Activated T-cell treated with anti-CD3 and anti-CD28 coated beads, Interleukin-2, amount 50 U/mL, for 72 hours (primary cell): ENCODE measurements around the gene FGF1. TPM values are rescaled to one million over a fixed set of nuclear protein-coding genes. Genes with fewer than 3 reads are reported as not detected.

ENCODE experiments used
- ATAC-seq, 2 donors: fragments of 150-1000 bp; cut with Tn5 transposase; replicated peaks in 1 of 2; 2 replicates each; pipeline ENCODE4 v1.10.0; 2021; ENCODE audit warnings: moderate library complexity in 2 of 2, mild to moderate bottlenecking in 1 of 2
- DNase-seq, 2 donors: peaks; one replicate each; pipeline ENCODE4 v3.0.0; 2021 to 2022; ENCODE audit warnings: mixed read lengths in 1 of 2
- H3K27ac Mint-ChIP-seq: one replicate; pipeline ENCODE4 v1.8.0; 2022; ENCODE audit warnings: mild to moderate bottlenecking, moderate library complexity, mixed read lengths
- H3K27me3 Mint-ChIP-seq: one replicate; pipeline ENCODE4 v1.8.0; 2022; ENCODE audit warnings: low read depth, mixed read lengths
- H3K36me3 Mint-ChIP-seq, 2 donors: one replicate each; pipeline ENCODE4 v1.8.0; 2022; ENCODE audit warnings: mixed read lengths in 2 of 2, mild to moderate bottlenecking in 1 of 2; ENCODE audit not compliant: insufficient read depth in 2 of 2
- H3K4me1 Mint-ChIP-seq: one replicate; pipeline ENCODE4 v1.8.0; 2022; ENCODE audit warnings: low read depth, mixed read lengths
- H3K4me3 Mint-ChIP-seq, 2 donors: one replicate each; pipeline ENCODE4 v1.8.0; 2022; ENCODE audit warnings: mild to moderate bottlenecking in 2 of 2, mixed read lengths in 2 of 2, moderate library complexity in 2 of 2
- H3K9me3 Mint-ChIP-seq, 2 donors: one replicate each; pipeline ENCODE4 v1.8.0; 2022; ENCODE audit warnings: mixed read lengths in 2 of 2
- total RNA-seq, 2 donors: library from RNA; stranded (reverse); gene quantifications; one replicate each; pipeline ENCODE4 v1.2.3, GENCODE V29; 2022

FGF1 gene
- total RNA-seq, 2 donors from 2014 or later = not detected

DNA sequence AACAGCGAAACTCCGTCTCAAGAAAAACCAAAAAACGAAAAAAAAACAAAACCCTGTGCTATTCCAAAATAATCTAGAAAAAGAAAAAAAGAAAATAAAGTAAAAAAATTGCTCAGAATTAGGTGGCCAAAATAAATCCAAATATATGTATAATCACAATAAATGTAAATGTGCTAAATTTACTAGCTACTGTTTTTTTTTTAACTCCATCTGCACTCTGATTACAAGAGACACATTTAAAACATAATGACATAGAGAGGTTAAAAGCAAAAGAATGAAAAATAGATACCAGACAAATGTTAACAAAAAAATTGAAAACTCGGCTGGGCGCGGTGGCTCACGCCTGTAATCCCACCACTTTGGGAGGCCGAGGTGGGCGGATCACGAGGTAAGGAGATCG is 66.1 kb downstream of the FGF1 start:
- Mint-ChIP-seq H3K4me1 (peaks cover 17% of the 10 kb centered on the region), H3K4me3 (no peak overlapping the region), H3K9me3 (no peaks in the 10 kb centered on the region), H3K36me3 (no peaks in the 10 kb centered on the region), H3K27me3 (peaks cover 19% of the 10 kb centered on the region), H3K27ac (no peak overlapping the region)
- ATAC-seq (no peak), DNase-seq (no peak)

DNA sequence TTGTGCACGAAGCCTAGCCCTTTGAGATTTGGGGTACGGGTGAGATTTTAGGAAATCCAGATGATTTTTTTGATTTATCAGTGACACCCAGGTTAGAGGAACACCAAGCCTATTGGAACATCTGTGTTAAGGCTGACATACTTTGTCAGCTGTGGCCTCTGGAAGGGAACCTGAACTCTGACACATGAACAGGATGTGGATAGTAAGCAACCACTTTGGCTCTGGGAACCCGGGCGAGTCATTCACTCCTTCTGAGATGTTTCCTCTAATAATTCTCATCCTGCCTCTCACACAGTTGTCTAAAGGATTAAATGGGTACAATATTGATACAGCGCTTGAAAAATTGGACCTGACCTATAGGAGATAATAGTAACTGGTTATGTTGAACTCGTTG is 67.8 kb downstream of the FGF1 start:
- peak overlapping the region; percentile 32 to 66 for H3K4me3 Mint-ChIP-seq
- H3K27ac Mint-ChIP-seq = peak overlapping the region; percentile 55
- H3K9me3 Mint-ChIP-seq = no peaks in the 10 kb centered on the region
- ATAC-seq (peak; percentile 59 to 70), DNase-seq (peak; percentile 53 to 56)
- peaks cover 19% of the 10 kb centered on the region for H3K27me3 Mint-ChIP-seq
- H3K36me3 Mint-ChIP-seq = no peaks in the 10 kb centered on the region
- H3K4me1 Mint-ChIP-seq = peaks cover 17% of the 10 kb centered on the region

DNA sequence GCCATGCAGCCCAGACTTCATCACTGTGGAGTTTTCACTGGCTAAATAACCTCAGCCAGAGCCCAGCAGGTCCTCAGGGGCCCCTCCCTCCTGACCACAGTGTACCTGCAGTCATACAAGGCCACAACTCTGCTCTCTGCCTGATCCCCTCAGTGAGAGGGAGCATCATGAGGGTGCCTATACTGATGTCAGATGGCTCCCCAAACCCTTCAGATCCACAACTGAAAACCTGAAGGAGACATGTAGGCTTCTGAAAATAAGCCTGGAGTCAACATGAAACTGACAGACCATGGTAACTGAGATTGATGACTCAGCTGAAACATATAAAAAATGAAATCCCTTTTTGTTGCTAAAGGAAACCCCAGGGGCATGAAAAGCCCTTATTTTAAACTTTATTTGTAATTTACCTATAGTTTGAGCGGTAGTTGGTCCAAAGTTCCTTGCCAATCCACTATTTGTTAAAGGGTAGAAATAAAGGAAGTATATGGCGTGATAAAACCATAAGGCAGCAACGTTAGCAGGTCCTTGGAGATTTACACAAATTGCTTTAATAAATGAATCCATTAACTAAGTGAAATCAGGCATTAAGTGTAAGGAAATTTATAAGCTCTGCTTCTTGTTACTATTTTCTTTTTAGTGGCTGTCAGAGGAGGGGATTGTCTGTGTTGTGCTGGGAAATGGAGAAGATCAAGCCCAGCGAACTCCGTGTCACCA is 68.3 kb downstream of the FGF1 start:
- H3K27me3 Mint-ChIP-seq = peaks cover 23% of the 10 kb centered on the region
- DNase-seq = peak; percentile 33 to 52
- peaks cover 17% of the 10 kb centered on the region for H3K4me1 Mint-ChIP-seq
- no peaks in the 10 kb centered on the region for H3K36me3 Mint-ChIP-seq
- peak overlapping the region; percentile 32 to 66 for H3K4me3 Mint-ChIP-seq
- H3K27ac Mint-ChIP-seq = peak overlapping the region; percentile 55
- no peaks in the 10 kb centered on the region for H3K9me3 Mint-ChIP-seq
- ATAC-seq = peak; percentile 93 to 96

DNA sequence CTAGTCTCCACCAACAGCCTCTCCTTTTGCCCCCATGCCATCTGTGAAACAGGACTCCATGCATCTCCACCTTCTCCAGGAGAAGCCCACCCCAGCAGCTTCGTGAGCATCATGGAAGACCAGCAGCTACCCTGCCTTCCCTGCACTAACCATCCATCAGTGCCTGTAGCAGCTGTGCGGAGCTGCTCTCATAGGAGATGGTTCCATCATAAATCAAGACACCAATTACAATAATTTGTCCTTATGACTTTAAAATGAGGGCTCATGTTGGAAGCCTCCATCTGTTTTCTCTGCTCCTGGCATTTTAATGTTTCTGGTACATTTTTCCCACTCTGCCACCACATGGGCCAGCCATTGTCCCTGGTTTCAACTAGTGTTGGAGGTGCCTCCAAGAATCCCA is 69.9 kb downstream of the FGF1 start:
- DNase-seq (no peak), ATAC-seq (no peak)
- Mint-ChIP-seq H3K27ac (no peak overlapping the region), H3K27me3 (peaks cover 27% of the 10 kb centered on the region), H3K4me1 (peaks cover 17% of the 10 kb centered on the region), H3K4me3 (no peak overlapping the region), H3K36me3 (no peaks in the 10 kb centered on the region), H3K9me3 (no peaks in the 10 kb centered on the region)

DNA sequence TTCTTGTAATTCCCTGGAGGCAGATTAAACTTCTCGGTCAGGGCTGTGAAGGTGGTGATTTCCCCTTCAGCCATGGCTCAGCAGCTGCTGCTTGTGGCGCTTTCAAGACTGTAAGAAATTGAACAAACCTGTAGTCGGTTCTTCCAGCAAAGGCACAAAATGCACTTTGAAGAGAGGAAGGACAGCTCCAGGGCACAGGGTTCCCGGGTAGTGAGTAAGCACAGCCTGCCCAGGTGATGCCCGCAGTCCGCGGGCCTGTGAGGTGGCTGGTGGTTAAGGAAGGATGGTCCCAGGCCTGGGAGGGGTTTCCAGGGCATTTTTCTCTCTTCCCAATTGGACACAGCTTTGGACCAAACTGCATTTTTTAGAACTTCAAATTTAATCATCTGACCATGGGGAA is 71.8 kb downstream of the FGF1 start:
- H3K27ac Mint-ChIP-seq = no peak overlapping the region
- H3K9me3 Mint-ChIP-seq = no peaks in the 10 kb centered on the region
- H3K27me3 Mint-ChIP-seq = peaks cover 28% of the 10 kb centered on the region
- H3K4me3 Mint-ChIP-seq = no peak overlapping the region
- peaks cover 17% of the 10 kb centered on the region for H3K4me1 Mint-ChIP-seq
- H3K36me3 Mint-ChIP-seq = no peaks in the 10 kb centered on the region
- DNase-seq = no peak
- no peak for ATAC-seq

DNA sequence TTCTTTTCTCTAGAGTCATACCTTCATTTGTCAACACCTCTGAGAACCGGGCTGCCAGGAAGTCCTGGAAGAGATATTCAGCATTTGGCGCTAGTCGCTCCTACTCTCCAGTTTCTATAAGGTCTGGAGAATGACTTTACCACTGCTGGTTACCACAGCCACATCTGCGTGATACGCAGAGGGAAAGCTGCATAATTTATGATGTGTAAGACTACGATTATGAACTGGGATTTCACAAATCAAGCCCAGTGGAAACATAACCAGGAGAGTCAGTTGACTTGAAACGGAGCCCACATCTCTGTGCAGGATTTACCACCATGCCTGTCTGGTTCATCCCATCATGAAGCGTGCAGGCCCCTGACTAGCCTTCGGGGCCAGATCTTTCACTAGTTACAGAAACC is 72.6 kb downstream of the FGF1 start:
- Mint-ChIP-seq H3K4me1 (peaks cover 15% of the 10 kb centered on the region), H3K27me3 (peaks cover 28% of the 10 kb centered on the region), H3K9me3 (no peaks in the 10 kb centered on the region), H3K4me3 (no peak overlapping the region), H3K27ac (no peak overlapping the region), H3K36me3 (no peaks in the 10 kb centered on the region)
- DNase-seq = no peak
- no peak for ATAC-seq

DNA sequence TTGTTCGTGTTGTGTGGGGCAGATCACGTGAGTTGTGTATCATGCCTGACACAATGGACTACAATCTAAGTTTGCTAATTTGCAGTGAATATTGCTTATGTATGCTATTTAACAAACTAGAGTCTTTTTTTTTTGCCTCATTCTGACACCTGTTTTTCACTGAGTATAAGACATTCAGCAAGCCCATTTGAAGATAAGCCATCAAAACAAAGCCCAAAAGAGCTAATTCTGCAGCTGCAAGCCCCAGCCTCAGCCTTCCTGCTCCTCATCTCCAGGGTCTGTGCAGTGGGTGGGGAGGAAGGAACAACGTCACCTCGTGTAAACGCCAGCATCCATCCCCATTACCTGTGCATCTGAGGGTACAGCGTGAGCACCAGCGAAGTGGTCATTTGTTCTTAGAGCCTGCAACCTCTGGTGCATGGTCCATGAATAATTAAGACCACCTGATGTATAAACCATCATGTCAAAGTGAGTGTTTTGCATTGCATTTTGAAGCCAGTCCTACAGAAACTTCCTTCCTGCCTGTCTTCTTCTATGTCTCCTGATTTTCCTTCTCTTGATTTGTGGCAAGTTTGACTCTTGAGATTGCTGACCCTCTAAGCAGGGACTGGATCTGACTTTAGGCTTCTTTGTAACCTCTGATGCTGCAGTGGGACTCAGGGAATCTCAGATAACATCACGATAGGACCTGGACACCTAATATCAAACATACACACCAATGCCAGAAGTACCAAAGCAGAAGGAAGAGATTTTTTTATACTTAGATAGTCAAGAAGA is 73.2 kb downstream of the FGF1 start:
- ATAC-seq (no peak), DNase-seq (no peak)
- no peaks in the 10 kb centered on the region for H3K9me3 Mint-ChIP-seq
- H3K27ac Mint-ChIP-seq = no peak overlapping the region
- H3K36me3 Mint-ChIP-seq = no peaks in the 10 kb centered on the region
- H3K4me1 Mint-ChIP-seq = peaks cover 9% of the 10 kb centered on the region
- peaks cover 28% of the 10 kb centered on the region for H3K27me3 Mint-ChIP-seq
- no peak overlapping the region for H3K4me3 Mint-ChIP-seq

DNA sequence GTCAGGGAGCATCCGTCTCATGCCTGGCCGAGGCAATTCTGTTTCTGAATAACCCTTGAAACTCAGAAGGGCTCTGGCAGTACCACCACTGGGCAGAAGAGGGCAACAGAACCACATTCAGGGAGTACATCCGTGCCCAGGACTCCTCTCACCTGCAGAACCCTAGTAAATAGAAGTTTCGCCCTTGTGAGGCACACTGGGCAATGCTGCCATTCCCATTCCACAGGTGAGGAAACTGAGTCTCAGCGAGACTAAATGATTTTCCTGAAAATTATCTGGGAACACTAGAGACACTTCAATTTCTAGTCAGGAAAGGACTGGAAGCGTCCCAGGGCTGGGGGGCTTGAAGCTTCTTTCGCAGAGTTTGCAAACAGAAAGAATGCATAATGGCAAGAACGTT is 74.7 kb downstream of the FGF1 start:
- Mint-ChIP-seq H3K27ac (no peak overlapping the region), H3K4me3 (no peak overlapping the region), H3K36me3 (no peaks in the 10 kb centered on the region), H3K4me1 (no peaks in the 10 kb centered on the region), H3K9me3 (no peaks in the 10 kb centered on the region), H3K27me3 (peaks cover 22% of the 10 kb centered on the region)
- ATAC-seq (peak; percentile 87 to 88), DNase-seq (peak; percentile 73 to 77)

DNA sequence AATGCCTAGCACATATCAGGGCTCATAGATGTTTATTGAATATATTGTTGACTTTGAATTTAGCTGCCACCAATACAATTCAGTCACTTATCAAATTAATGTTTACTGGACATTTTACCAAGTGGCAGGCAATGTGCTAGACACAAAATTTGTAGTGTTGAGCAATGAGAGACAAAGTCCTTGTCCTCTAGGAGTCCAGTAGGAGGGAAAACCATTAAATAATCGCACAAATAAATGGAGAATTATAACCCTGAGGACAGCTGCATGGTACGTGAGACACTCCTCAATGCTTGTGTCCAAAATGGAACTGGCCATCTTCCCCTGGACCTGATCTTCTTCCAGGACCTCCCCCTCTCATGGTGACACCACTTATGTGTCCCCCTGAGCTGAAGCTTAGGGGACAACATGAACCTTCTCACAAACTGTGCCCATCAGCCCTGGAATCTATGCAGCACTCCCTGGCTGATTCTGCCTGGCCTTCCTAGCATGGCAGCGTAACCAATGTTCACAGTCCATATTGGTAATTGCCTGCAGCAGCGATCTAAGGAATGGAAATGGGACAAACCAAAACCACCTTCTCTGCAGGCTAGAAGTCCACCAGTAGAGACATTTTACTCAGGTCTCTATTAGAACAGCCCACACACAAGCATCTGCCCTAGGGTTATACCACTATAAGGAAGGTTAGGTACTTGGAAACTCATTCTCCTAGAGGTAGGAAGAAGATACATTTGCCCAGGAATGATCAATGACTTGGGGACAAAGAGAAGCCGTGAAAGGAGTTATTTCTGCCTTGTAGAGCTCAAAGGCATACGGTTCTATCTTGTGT is 75.5 kb downstream of the FGF1 start:
- no peak for ATAC-seq
- Mint-ChIP-seq H3K4me3 (no peak overlapping the region), H3K4me1 (no peaks in the 10 kb centered on the region), H3K36me3 (no peaks in the 10 kb centered on the region), H3K9me3 (no peaks in the 10 kb centered on the region), H3K27me3 (peaks cover 28% of the 10 kb centered on the region), H3K27ac (no peak overlapping the region)
- DNase-seq = no peak

DNA sequence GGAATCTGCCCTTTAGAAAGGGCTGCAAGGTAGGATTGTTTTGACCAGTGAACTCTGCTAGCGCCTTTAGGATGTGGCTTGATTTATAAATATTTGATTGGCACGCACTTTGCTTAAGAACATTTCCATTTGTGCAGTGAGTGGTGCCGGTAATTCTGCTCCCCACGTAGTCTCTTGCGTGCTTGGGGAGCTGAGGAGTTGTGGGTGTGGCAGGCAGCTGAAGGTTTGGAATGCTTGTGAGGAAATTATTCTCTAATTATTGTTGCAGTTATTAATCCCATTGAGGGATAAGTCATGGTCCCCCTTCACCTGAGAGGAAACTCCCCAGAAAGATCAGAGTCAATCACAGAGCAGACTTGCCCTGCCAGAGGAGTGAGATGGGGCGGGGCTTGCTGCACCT is 76.7 kb downstream of the FGF1 start:
- Mint-ChIP-seq H3K36me3 (no peaks in the 10 kb centered on the region), H3K27ac (no peak overlapping the region), H3K9me3 (no peaks in the 10 kb centered on the region), H3K4me3 (no peak overlapping the region), H3K27me3 (peaks cover 29% of the 10 kb centered on the region), H3K4me1 (no peaks in the 10 kb centered on the region)
- DNase-seq = no peak
- no peak for ATAC-seq

DNA sequence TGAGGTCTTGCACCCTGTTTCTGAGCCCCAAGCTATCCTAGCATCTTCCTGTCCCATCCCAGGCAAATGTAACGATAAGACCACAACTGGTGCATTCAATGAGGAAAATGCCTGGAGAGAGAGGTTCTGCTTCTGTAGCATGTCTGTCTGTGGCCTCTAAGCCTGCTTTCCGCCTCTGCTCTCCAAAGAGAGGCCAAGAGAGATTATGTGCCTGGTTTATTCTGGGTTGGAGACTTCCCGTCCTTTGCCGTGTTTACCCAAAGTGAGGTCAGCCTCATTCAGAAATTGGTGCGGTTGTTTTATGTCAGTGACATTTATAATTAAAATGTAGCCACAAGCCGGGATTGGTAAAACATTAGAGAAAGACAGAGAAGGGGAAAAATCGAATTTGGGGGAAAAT is 77.8 kb downstream of the FGF1 start:
- Mint-ChIP-seq H3K9me3 (no peaks in the 10 kb centered on the region), H3K27me3 (peaks cover 37% of the 10 kb centered on the region), H3K27ac (no peak overlapping the region), H3K4me3 (no peak overlapping the region), H3K36me3 (no peaks in the 10 kb centered on the region), H3K4me1 (no peaks in the 10 kb centered on the region)
- DNase-seq = no peak
- no peak for ATAC-seq

DNA sequence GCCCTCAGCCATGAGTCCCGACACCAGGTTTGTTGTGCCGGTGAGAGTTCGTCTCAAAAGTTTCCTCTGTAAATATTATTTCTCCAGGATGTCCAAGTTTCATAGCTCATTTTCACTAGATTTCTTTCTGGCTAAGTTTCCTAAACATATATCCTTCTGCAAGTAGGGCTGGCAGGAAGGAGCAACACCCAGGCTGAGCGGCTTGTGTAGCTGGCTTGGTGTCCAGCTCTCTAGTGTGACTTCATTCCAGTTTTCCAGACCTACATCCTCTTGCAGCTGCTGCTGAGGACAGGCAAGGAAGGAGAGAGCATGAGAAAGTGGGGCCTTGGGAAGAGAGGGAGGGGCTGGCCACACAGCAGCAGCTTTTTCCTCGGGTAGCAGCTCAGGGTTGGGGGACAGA is 80.3 kb downstream of the FGF1 start:
- Mint-ChIP-seq H3K27ac (no peak overlapping the region), H3K9me3 (no peaks in the 10 kb centered on the region), H3K27me3 (peaks cover 17% of the 10 kb centered on the region), H3K4me3 (no peak overlapping the region), H3K4me1 (no peaks in the 10 kb centered on the region), H3K36me3 (no peaks in the 10 kb centered on the region)
- ATAC-seq (no peak), DNase-seq (no peak)

DNA sequence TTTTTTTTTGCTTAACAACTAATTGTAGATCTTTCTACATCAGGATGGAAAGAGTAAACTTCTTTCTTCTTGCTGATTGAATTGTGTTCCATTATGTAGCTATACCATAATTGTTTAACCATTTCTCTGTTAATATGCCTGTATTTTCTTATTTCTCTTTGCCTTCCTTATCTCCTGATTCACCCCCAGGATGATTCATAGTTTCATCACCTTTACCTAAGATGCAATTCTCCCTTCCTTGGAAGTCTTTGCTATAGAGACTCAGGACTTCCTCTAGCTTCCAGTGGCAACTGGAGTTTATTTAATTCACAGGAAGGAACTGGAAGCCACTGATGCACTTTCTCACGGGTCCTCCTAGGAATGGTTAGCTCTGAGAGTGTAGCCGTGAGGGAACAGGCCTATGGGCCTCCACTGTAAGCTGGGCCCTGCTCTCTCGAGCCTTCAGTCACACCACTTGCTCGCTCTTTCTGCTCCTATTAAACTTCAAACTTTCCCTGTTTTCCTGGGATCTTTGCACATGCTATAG is 83.1 kb downstream of the FGF1 start:
- H3K4me1 Mint-ChIP-seq = peaks cover 6% of the 10 kb centered on the region
- no peak overlapping the region for H3K27ac Mint-ChIP-seq

More for the DNA sequence above, 83.1 kb downstream of the FGF1 start:
- H3K27me3 Mint-ChIP-seq = peaks cover 17% of the 10 kb centered on the region
- H3K4me3 Mint-ChIP-seq = no peak overlapping the region
- no peaks in the 10 kb centered on the region for H3K9me3 Mint-ChIP-seq
- no peaks in the 10 kb centered on the region for H3K36me3 Mint-ChIP-seq
- DNase-seq (no peak), ATAC-seq (no peak)
